A673 (cell line): ENCODE data around the gene NGLY1. TPM values are rescaled to one million over a fixed set of nuclear protein-coding genes. Genes with fewer than 3 reads are reported as not detected.

Experiments
- BruUV-seq: library from RNA; stranded (reverse); fragments of 400-500 nt; replicated peaks from 2 replicates; lab custom pipeline; 2021; lab: Mats Ljungman, UMichigan
- CTCF ChIA-PET: fragments of 300-600 bp; sonication (Branson Sonifier 250); formaldehyde crosslinking; loops from one replicate; lab custom pipeline; 2022; ENCODE audit warnings: antibody characterized with exemption; lab: Charles Lee
- POLR2A ChIA-PET: fragments of 300-600 bp; sonication (Branson Sonifier 250); formaldehyde crosslinking; loops from one replicate; lab custom pipeline; 2022; ENCODE audit warnings: antibody characterized with exemption; ENCODE audit not compliant: low non-redundant PET; lab: Charles Lee
- DNase-seq: peaks from one replicate; pipeline ENCODE4 v3.0.0-alpha.2; 2015; ENCODE audit warnings: low spot score
- H3K27ac ChIP-seq: fragments of 200-600 bp; sonication (generic); 2 replicates; pipeline ENCODE4 v1.5.1; 2016; ENCODE audit warnings: mixed run types, low read depth, mild to moderate bottlenecking, mixed read lengths, antibody characterized with exemption, low read length; ENCODE audit not compliant: poor library complexity, severe bottlenecking
- H3K27me3 ChIP-seq: fragments of 200-600 bp; sonication (generic); replicated peaks from 2 replicates; pipeline ENCODE4 v1.6.1; 2017; ENCODE audit warnings: mixed run types, low read depth, mild to moderate bottlenecking, mixed read lengths, antibody characterized with exemption, low read length; ENCODE audit not compliant: insufficient read depth, poor library complexity
- H3K36me3 ChIP-seq: fragments of 200-600 bp; sonication (generic); 2 replicates; pipeline ENCODE4 v1.6.1; 2016; ENCODE audit warnings: mixed run types, mild to moderate bottlenecking, mixed read lengths, antibody characterized with exemption, low read length; ENCODE audit not compliant: insufficient read depth, poor library complexity, severe bottlenecking
- H3K4me1 ChIP-seq: fragments of 200-600 bp; sonication (generic); 2 replicates; pipeline ENCODE4 v1.6.1; 2017; ENCODE audit warnings: mixed run types, mild to moderate bottlenecking, mixed read lengths, antibody characterized with exemption, low read length; ENCODE audit not compliant: insufficient read depth, poor library complexity, severe bottlenecking
- H3K4me3 ChIP-seq: fragments of 200-600 bp; sonication (generic); 2 replicates; pipeline ENCODE4 v1.5.1; 2016; ENCODE audit warnings: low read depth, mixed run types, mild to moderate bottlenecking, mixed read lengths, low read length; ENCODE audit not compliant: poor library complexity, severe bottlenecking
- H3K9me3 ChIP-seq: fragments of 200-600 bp; sonication (generic); 2 replicates; pipeline ENCODE4 v1.6.1; 2016; ENCODE audit warnings: mixed run types, low read depth, mild to moderate bottlenecking, mixed read lengths, antibody characterized with exemption, low read length; ENCODE audit not compliant: poor library complexity, severe bottlenecking
- EZH2 ChIP-seq: fragments of 200-600 bp; sonication (generic); IDR thresholded peaks from 2 replicates; pipeline ENCODE4 v1.6.1; 2017; ENCODE audit warnings: borderline replicate concordance, low read depth, mild to moderate bottlenecking, mixed read lengths, antibody characterized with exemption, low read length; ENCODE audit not compliant: poor library complexity, severe bottlenecking
- intact Hi-C: fragments of 100-400 bp; cut with micrococcal nuclease; formaldehyde crosslinking; loops from one replicate; pipeline ENCODE4 v1.10.0; 2022; ENCODE audit not compliant: unreplicated experiment
- total RNA-seq: library from RNA; stranded (reverse); gene quantifications from 2 replicates; pipeline ENCODE4 v1.2.3, GENCODE V29; 2021
- TF ChIP-seq, protein P1 (sequence below): fragments of 300-800, 200-600 bp; sonication (generic); conservative IDR thresholded peaks from 2 replicates; pipeline ENCODE4 v1.5.1; 2017; ENCODE audit warnings: low read depth, mild to moderate bottlenecking, antibody characterized with exemption, low read length, moderate library complexity, mixed read lengths

The NGLY1 gene
- total RNA-seq, 1 experiment from 2014 or later: 30.4 TPM

GRCh38 chr3:25707268-25707926, 75.8 kb downstream of the NGLY1 start:
- BruUV-seq: no TSS peak
- ChIA-PET CTCF (no interaction called here), POLR2A (no interaction called here)
- no peaks in the 10 kb centered on the region for H3K36me3 ChIP-seq
- TF ChIP-seq EZH2: no peak
- TF ChIP-seq, protein P1, sequence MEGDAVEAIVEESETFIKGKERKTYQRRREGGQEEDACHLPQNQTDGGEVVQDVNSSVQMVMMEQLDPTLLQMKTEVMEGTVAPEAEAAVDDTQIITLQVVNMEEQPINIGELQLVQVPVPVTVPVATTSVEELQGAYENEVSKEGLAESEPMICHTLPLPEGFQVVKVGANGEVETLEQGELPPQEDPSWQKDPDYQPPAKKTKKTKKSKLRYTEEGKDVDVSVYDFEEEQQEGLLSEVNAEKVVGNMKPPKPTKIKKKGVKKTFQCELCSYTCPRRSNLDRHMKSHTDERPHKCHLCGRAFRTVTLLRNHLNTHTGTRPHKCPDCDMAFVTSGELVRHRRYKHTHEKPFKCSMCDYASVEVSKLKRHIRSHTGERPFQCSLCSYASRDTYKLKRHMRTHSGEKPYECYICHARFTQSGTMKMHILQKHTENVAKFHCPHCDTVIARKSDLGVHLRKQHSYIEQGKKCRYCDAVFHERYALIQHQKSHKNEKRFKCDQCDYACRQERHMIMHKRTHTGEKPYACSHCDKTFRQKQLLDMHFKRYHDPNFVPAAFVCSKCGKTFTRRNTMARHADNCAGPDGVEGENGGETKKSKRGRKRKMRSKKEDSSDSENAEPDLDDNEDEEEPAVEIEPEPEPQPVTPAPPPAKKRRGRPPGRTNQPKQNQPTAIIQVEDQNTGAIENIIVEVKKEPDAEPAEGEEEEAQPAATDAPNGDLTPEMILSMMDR: no peak
- H3K9me3 ChIP-seq: no peaks in the 10 kb centered on the region
- no peak overlapping the region for H3K4me3 ChIP-seq
- no peaks in the 10 kb centered on the region for H3K4me1 ChIP-seq
- no peaks in the 10 kb centered on the region for H3K27me3 ChIP-seq
- no peak for DNase-seq
- H3K27ac ChIP-seq: no peak overlapping the region
- intact Hi-C loops: no loop called here

DNA sequence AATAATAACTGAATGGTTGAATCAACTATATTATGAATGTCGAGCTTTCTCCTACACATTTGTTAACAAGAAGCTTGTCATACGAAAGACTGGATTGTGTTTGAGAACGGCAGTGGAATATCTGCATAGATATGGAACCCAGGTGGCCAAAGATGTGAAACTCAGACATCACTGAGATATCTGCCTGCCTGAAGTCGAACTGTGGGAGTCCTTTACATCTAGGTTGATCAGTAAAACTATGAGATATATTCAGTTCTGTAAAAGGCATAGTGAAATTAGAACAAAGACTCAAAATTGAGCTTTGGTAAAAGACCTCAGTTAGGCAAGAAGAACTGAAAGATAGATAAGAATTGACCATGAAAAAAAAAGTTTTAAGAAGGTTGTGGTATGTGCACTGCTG, 77.0 kb downstream of the NGLY1 start:
- Histone ChIP-seq H3K27ac (no peak overlapping the region), H3K36me3 (no peaks in the 10 kb centered on the region), H3K27me3 (no peaks in the 10 kb centered on the region), H3K9me3 (no peaks in the 10 kb centered on the region), H3K4me3 (no peak overlapping the region), H3K4me1 (no peaks in the 10 kb centered on the region)
- DNase-seq: no peak
- POLR2A ChIA-PET: no interaction called here
- intact Hi-C loops: no loop called here
- CTCF ChIA-PET: no interaction called here
- BruUV-seq: no TSS peak
- TF ChIP-seq, protein P1: no peak
- TF ChIP-seq EZH2: no peak

- BruUV-seq: no TSS peak
- TF ChIP-seq EZH2: no peak
- TF ChIP-seq, protein P1: no peak
- ChIA-PET POLR2A (no interaction called here), CTCF (no interaction called here)
- DNase-seq: no peak
- Histone ChIP-seq H3K4me3 (no peak overlapping the region), H3K36me3 (no peaks in the 10 kb centered on the region), H3K27me3 (no peaks in the 10 kb centered on the region), H3K27ac (no peak overlapping the region), H3K4me1 (no peaks in the 10 kb centered on the region), H3K9me3 (no peaks in the 10 kb centered on the region)
- intact Hi-C loops: no loop called here
Measured at GRCh38 chr3:25697553-25697952, 85.7 kb downstream of the NGLY1 start.
